Left lung (tissue), 10 donors: ENCODE data around the gene BANF2. TPM values are rescaled to one million over a fixed set of nuclear protein-coding genes. Genes with fewer than 3 reads are reported as not detected.
A peak's percentile ranks its signal among the peaks of the same experiment; 100 is the strongest.

Experiments
- ATAC-seq: fragments of 200-7000 bp; cut with Tn5 transposase; one replicate; pipeline ENCODE4 v1.9.1; 2020; ENCODE audit warnings: moderate library complexity
- DNase-seq, 4 donors: peaks; one replicate each; pipeline ENCODE4 v3.0.0-alpha.2; 2013 to 2020
- H3K27ac ChIP-seq, 2 donors: fragments of 200-600 bp; sonication (generic) in 1 of 2; one replicate each; pipeline versions ENCODE4 v1.5.0 to v1.8.0; 2020 to 2021
- H3K27me3 ChIP-seq, 2 donors: fragments of 200-600 bp; sonication (generic) in 1 of 2; one replicate each; pipeline versions ENCODE4 v1.5.0 to v1.8.0; 2020 to 2021
- H3K36me3 ChIP-seq, 2 donors: fragments of 200-600 bp; sonication (generic) in 1 of 2; one replicate each; pipeline versions ENCODE4 v1.5.0 to v1.8.0; 2020 to 2021
- H3K4me1 ChIP-seq, 2 donors: fragments of 200-600 bp; one replicate each; pipeline ENCODE4 v1.8.0; 2021
- H3K4me3 ChIP-seq, 2 donors: fragments of 200-600 bp; sonication (generic) in 1 of 2; one replicate each; pipeline versions ENCODE4 v1.5.0 to v1.8.0; 2020 to 2021; ENCODE audit warnings: mild to moderate bottlenecking in 1 of 2
- H3K9me3 ChIP-seq, 2 donors: fragments of 200-600 bp; sonication (generic) in 1 of 2; one replicate each; pipeline versions ENCODE4 v1.5.0 to v1.8.0; 2020 to 2021
- CTCF ChIP-seq, 2 donors: fragments of 200-600 bp; sonication (generic) in 1 of 2; IDR thresholded peaks; one replicate each; pipeline versions ENCODE4 v1.5.0 to v1.8.0; 2021; ENCODE audit warnings: antibody characterized with exemption in 2 of 2
- intact Hi-C, 2 donors: fragments of 100-400 bp; cut with DNase I; formaldehyde crosslinking; loops; one replicate each; pipeline versions ENCODE4 v1.11.2 to v1.14.2; 2022
- polyA plus RNA-seq, 6 donors: library from polyadenylated mRNA; unstranded; fragments of 120-200 nt; gene quantifications; one replicate each; pipeline ENCODE4 v1.2.1, GENCODE V29; 2013; ENCODE audit not compliant: insufficient read length in 6 of 6
- total RNA-seq, 2 donors: library from RNA; stranded (reverse); fragmentation: NEBNext Ultra II Directional; extraction: Animal tissue kit (Norgen Biotek cat#: 25700); gene quantifications; one replicate each; pipeline ENCODE4 v1.2.1, GENCODE V29; 2021
- donor health status: DM: no; HTN: yes; CAD: no.
- donor health status: DM: no; HTN: no; CAD: no.

BANF2 gene
- total and polyA plus RNA-seq, 8 donors = not detected

GRCh38 chr20:17652411-17652810, 47.4 kb upstream of the BANF2 start:
- peaks cover 0 to 44% of the 10 kb centered on the region in 2 donors for H3K36me3 ChIP-seq
- DNase-seq (peak in 1 of 4 donors; percentile 30), ATAC-seq (no peak)
- intact Hi-C loops = loop anchor here in 1 of 2 donors (5.0 kb wide), 2 partner anchors 250 to 490 kb away; no protein-coding TSS in a partner anchor
- peaks cover 41 to 55% of the 10 kb centered on the region in 2 donors for H3K4me1 ChIP-seq
- no peaks in the 10 kb centered on the region for H3K9me3 ChIP-seq
- no peak overlapping the region for H3K4me3 ChIP-seq
- no peak overlapping the region for H3K27ac ChIP-seq
- no peak for TF ChIP-seq CTCF (IDR thresholded peaks at IDR 0.05)
- H3K27me3 ChIP-seq = no peaks in the 10 kb centered on the region

- H3K36me3 ChIP-seq = peaks cover 0 to 58% of the 10 kb centered on the region in 2 donors
- intact Hi-C loops = loop anchor here in 1 of 2 donors (5.0 kb wide), 2 partner anchors 248 to 488 kb away; no protein-coding TSS in a partner anchor
- no peak overlapping the region for H3K4me3 ChIP-seq
- TF ChIP-seq CTCF (IDR thresholded peaks at IDR 0.05) = no peak
- H3K27ac ChIP-seq = no peak overlapping the region
- peaks cover 0 to 4% of the 10 kb centered on the region in 2 donors for H3K9me3 ChIP-seq
- no peaks in the 10 kb centered on the region for H3K27me3 ChIP-seq
- H3K4me1 ChIP-seq = peaks cover 30 to 40% of the 10 kb centered on the region in 2 donors
- ATAC-seq = no peak
- no peak for DNase-seq
Observed at GRCh38 chr20:17653835-17654648, 45.7 kb upstream of the BANF2 start.

- H3K27ac ChIP-seq = no peak overlapping the region
- ATAC-seq (no peak), DNase-seq (peak in 2 of 4 donors; percentile 29 to 56)
- intact Hi-C loops = loop anchor here in 1 of 2 donors (5.0 kb wide), 2 partner anchors 248 to 488 kb away; no protein-coding TSS in a partner anchor
- peaks cover 23 to 33% of the 10 kb centered on the region in 2 donors for H3K4me1 ChIP-seq
- no peaks in the 10 kb centered on the region for H3K27me3 ChIP-seq
- peak; percentile 43 to 51 for TF ChIP-seq CTCF (IDR thresholded peaks at IDR 0.05)
- peaks cover 0 to 4% of the 10 kb centered on the region in 2 donors for H3K9me3 ChIP-seq
- peaks cover 0 to 60% of the 10 kb centered on the region in 2 donors for H3K36me3 ChIP-seq
- H3K4me3 ChIP-seq = no peak overlapping the region
Observed at GRCh38 chr20:17654649-17655285, 45.0 kb upstream of the BANF2 start.

- no peak for ATAC-seq
- H3K27ac ChIP-seq = no peak overlapping the region
Observed at GRCh38 chr20:17655286-17655651, 44.5 kb upstream of the BANF2 start.

More at GRCh38 chr20:17655286-17655651, 44.5 kb upstream of the BANF2 start:
- no peak for DNase-seq
- Histone ChIP-seq H3K36me3 (peaks cover 0 to 63% of the 10 kb centered on the region in 2 donors), H3K27me3 (no peaks in the 10 kb centered on the region), H3K9me3 (peaks cover 0 to 4% of the 10 kb centered on the region in 2 donors), H3K4me3 (no peak overlapping the region), H3K4me1 (peaks cover 20 to 28% of the 10 kb centered on the region in 2 donors)
- intact Hi-C loops = no loop called here
- peak in 1 of 2 donors; percentile 3 for TF ChIP-seq CTCF (IDR thresholded peaks at IDR 0.05)
